HG03469 (cell line): Measurements from ENCODE around the gene GSK3A.
"Not testable (repeated sequence)": the region's sequence is repeated elsewhere in the genome, so short reads cannot be mapped to it uniquely, and the experiment has no call there.

Experiments
- ATAC-seq: cut with Tn5 transposase; IDR thresholded peaks from one replicate; pipeline ENCODE4 v1.9.1; 2021; ENCODE audit warnings: mild to moderate bottlenecking, moderate library complexity, moderate number of reproducible peaks; ENCODE audit not compliant: unreplicated experiment

The GSK3A gene

GRCh38 chr19:42268704-42269477 lies 26.5 kb upstream of the GSK3A start, which contains the start of gene CIC:
Gene CIC (plus strand): TSS chr19:42269252. CDS start chr19:42271784, 2,532 bp downstream.
- peak; percentile 46 for ATAC-seq

GRCh38 chr19:42268142-42268703 lies 25.8 kb upstream of the GSK3A start:
- peak; percentile 29 for ATAC-seq

GRCh38 chr19:42267644-42268141 lies 25.3 kb upstream of the GSK3A start:
- no peak for ATAC-seq

GRCh38 chr19:42266928-42267603 lies 24.7 kb upstream of the GSK3A start:
- not testable (repeated sequence) for ATAC-seq

GRCh38 chr19:42266105-42266504 lies 23.7 kb upstream of the GSK3A start:
- not testable (repeated sequence) for ATAC-seq

GRCh38 chr19:42261763-42262162 lies 19.4 kb upstream of the GSK3A start:
- no peak for ATAC-seq

- ATAC-seq = not testable (repeated sequence)
Measured at GRCh38 chr19:42257842-42258241, 15.4 kb upstream of the GSK3A start.

GRCh38 chr19:42255766-42256745 lies 13.7 kb upstream of the GSK3A start:
- no peak for ATAC-seq

GRCh38 chr19:42254850-42255765 lies 12.7 kb upstream of the GSK3A start, which contains the start of gene ERF:
Gene ERF (minus strand): TSS chr19:42255128. CDS start chr19:42254999, 129 bp downstream.
- peak; percentile 37 for ATAC-seq

GRCh38 chr19:42254089-42254849 lies 11.9 kb upstream of the GSK3A start:
- ATAC-seq = no peak

- no peak for ATAC-seq
Measured at GRCh38 chr19:42253245-42254088, 11.1 kb upstream of the GSK3A start.

- no peak for ATAC-seq
Measured at GRCh38 chr19:42252365-42253244, 10.2 kb upstream of the GSK3A start.

- ATAC-seq = no peak
Measured at GRCh38 chr19:42251572-42252358, 9.4 kb upstream of the GSK3A start.

GRCh38 chr19:42250666-42251531 lies 8.5 kb upstream of the GSK3A start:
- ATAC-seq = no peak

- ATAC-seq = no peak
Measured at GRCh38 chr19:42250183-42250665, 7.8 kb upstream of the GSK3A start.
